GM12878 (cell line): ENCODE results near the gene B3GNT4. TPM values are rescaled to one million over a fixed set of nuclear protein-coding genes. Genes with fewer than 3 reads are reported as not detected.

Experiments used
- ATAC-seq: fragments of 200-7000 bp; cut with Tn5 transposase; 3 replicates; pipeline ENCODE4 v1.9.1; 2020; ENCODE audit warnings: mild to moderate bottlenecking, moderate library complexity
- BruUV-seq: library from RNA; stranded (reverse); fragments of 400-500 nt; replicated peaks from 2 replicates; lab custom pipeline; 2021; lab: Mats Ljungman, UMichigan
- CTCF ChIA-PET: fragments of 300-600 bp; sonication (Branson Sonifier 250); formaldehyde crosslinking; extraction: SDS; loops from one replicate; lab custom pipeline; 2021; ENCODE audit warnings: inconsistent platforms; lab: Yijun Ruan, JAX
- POLR2A ChIA-PET: fragments of 350-600 bp; formaldehyde crosslinking; extraction: SDS; loops from one replicate; lab custom pipeline; 2021; ENCODE audit warnings: inconsistent platforms; lab: Charles Lee
- RAD21 ChIA-PET: fragments of 300-600 bp; sonication (Branson Sonifier 250); formaldehyde crosslinking; loops from one replicate; lab custom pipeline; 2023; ENCODE audit warnings: antibody characterized with exemption; ENCODE audit not compliant: unreplicated experiment; lab: Charles Lee
- SMC1A ChIA-PET: fragments of 300-600 bp; sonication (Branson Sonifier 250); formaldehyde crosslinking; loops from one replicate; lab custom pipeline; 2023; ENCODE audit not compliant: unreplicated experiment, uncharacterized antibody; lab: Charles Lee
- DNase-seq: peaks from one replicate; pipeline ENCODE4 v3.0.0-alpha.2; 2011; ENCODE audit warnings: low read depth, low spot score
- FAIRE-seq: peaks from 3 replicates; lab custom pipeline; 2011; peaks lifted over from hg19 to GRCh38; lab: Jason Lieb, UNC
- H2AFZ ChIP-seq: 2 replicates; pipeline ENCODE4 v1.6.0; 2011; ENCODE audit warnings: low read depth, low read length, control low read depth; ENCODE audit not compliant: control insufficient read depth
- H3K27ac ChIP-seq: 2 replicates; pipeline ENCODE4 v1.5.1; 2011; ENCODE audit warnings: control low read depth; ENCODE audit not compliant: control insufficient read depth, insufficient read depth
- H3K27me3 ChIP-seq, 2 experiments: replicated peaks in 1 of 2; 2 replicates each; pipeline versions ENCODE4 v1.6.0 to v1.6.1; 2011; ENCODE audit warnings: low read length in 1 of 2; ENCODE audit not compliant: control insufficient read depth in 2 of 2, insufficient read depth in 2 of 2
- H3K36me3 ChIP-seq, 2 experiments: 2 replicates each; pipeline ENCODE4 v1.5.1; 2011; ENCODE audit warnings: low read length in 1 of 2; ENCODE audit not compliant: control insufficient read depth in 2 of 2, insufficient read depth in 2 of 2
- H3K4me1 ChIP-seq: 2 replicates; pipeline ENCODE4 v1.6.1; 2011; ENCODE audit warnings: mild to moderate bottlenecking, low read length, moderate library complexity, mixed read lengths; ENCODE audit not compliant: control insufficient read depth, insufficient read depth
- H3K4me2 ChIP-seq: 2 replicates; pipeline ENCODE4 v1.6.0; 2011; ENCODE audit warnings: control low read depth; ENCODE audit not compliant: control insufficient read depth, insufficient read depth
- H3K4me3 ChIP-seq: fragments of 200-600 bp; sonication (generic); 2 replicates; pipeline ENCODE4 v1.5.1; 2016
- H3K79me2 ChIP-seq: 2 replicates; pipeline ENCODE4 v1.6.0; 2011; ENCODE audit warnings: low read length; ENCODE audit not compliant: control insufficient read depth, insufficient read depth
- H3K9ac ChIP-seq: 2 replicates; pipeline ENCODE4 v1.8.0; 2011; ENCODE audit warnings: low read length, control low read depth, mixed read lengths; ENCODE audit not compliant: control insufficient read depth, insufficient read depth
- H3K9me3 ChIP-seq: replicated peaks from 3 replicates; pipeline ENCODE4 v1.5.1; 2011; ENCODE audit warnings: mild to moderate bottlenecking, low read length; ENCODE audit not compliant: control insufficient read depth, insufficient read depth
- H4K20me1 ChIP-seq: 2 replicates; pipeline ENCODE4 v1.6.0; 2011; ENCODE audit not compliant: control insufficient read depth, insufficient read depth
- CBX3 ChIP-seq: fragments of 200-600 bp; sonication (generic); IDR thresholded peaks from 2 replicates; pipeline ENCODE4 v1.6.1; 2016; ENCODE audit warnings: low read depth, borderline replicate concordance
- CEBPB ChIP-seq, 2 experiments: fragments of 150-350 bp in 1 of 2; IDR thresholded peaks; 2 replicates each; pipeline ENCODE4 v1.6.1; 2012 to 2014; ENCODE audit warnings: low read depth in 2 of 2, low read length in 2 of 2, borderline replicate concordance in 1 of 2, inconsistent platforms in 1 of 2
- CHD1 ChIP-seq: IDR thresholded peaks from 2 replicates; pipeline ENCODE4 v1.6.1; 2012; ENCODE audit warnings: low read depth, low read length, improper control_type of control experiment
- MXI1 ChIP-seq: fragments of 150-350 bp; IDR thresholded peaks from 2 replicates; pipeline ENCODE4 v1.6.1; 2011; ENCODE audit warnings: low read depth, mild to moderate bottlenecking, inconsistent platforms, low read length, improper control_type of control experiment
- NFYA ChIP-seq: IDR thresholded peaks from 2 replicates; pipeline ENCODE4 v1.6.1; 2011; ENCODE audit warnings: low read depth, mild to moderate bottlenecking, low read length, improper control_type of control experiment, borderline replicate concordance
- RBBP5 ChIP-seq: fragments of 200-600 bp; sonication (generic); conservative IDR thresholded peaks from 2 replicates; pipeline ENCODE4 v1.6.1; 2016
- SMAD5 ChIP-seq: IDR thresholded peaks from 2 replicates; pipeline ENCODE4 v1.6.1; 2016; ENCODE audit warnings: antibody characterized with exemption, low read depth
- SUZ12 ChIP-seq: fragments of 200-600 bp; sonication (generic); IDR thresholded peaks from one replicate; pipeline ENCODE4 v1.6.1; 2018; ENCODE audit warnings: antibody characterized with exemption, mild to moderate bottlenecking; ENCODE audit not compliant: unreplicated experiment
- TCF3 ChIP-seq: IDR thresholded peaks from 2 replicates; pipeline ENCODE4 v1.6.1; 2012; ENCODE audit warnings: low read depth, mild to moderate bottlenecking, low read length, borderline replicate concordance; ENCODE audit not compliant: insufficient read depth
- TCF7 ChIP-seq: IDR thresholded peaks from 2 replicates; pipeline ENCODE4 v1.6.1; 2014; ENCODE audit warnings: antibody characterized with exemption, borderline replicate concordance
- ZZZ3 ChIP-seq: IDR thresholded peaks from 2 replicates; pipeline ENCODE4 v1.6.1; 2011; ENCODE audit warnings: low read depth; ENCODE audit not compliant: control insufficient read depth, insufficient read length
- WGBS: methylation state at CpG from one replicate; pipeline ENCODE4 v1.1.6; 2016; ENCODE audit warnings: low lambda C conversion rate; ENCODE audit not compliant: insufficient replicate concordance, insufficient coverage; ENCODE audit errors: missing lambda C conversion rate; 5-methylcytosine and 5-hydroxymethylcytosine counted together
- in situ Hi-C: fragments of 300-500 bp; cut with MboI; formaldehyde crosslinking; loops from 9 replicates; pipeline ENCODE4 v1.14.3; 2018; ENCODE audit warnings: mixed read lengths
- intact Hi-C: fragments of 100-400 bp; cut with micrococcal nuclease; formaldehyde crosslinking; loops from one replicate; pipeline ENCODE4 v1.14.2; 2022; ENCODE audit not compliant: unreplicated experiment
- polyA plus RNA-seq, 11 experiments: library from polyadenylated mRNA; depleted of rRNA in 4 of 11; unstranded in 6 of 11; stranded (reverse) in 5 of 11; fragments of >200 nt; fragmentation: Nextera tagmentation in 4 of 11; fragmentation: Illumina TruSeq in 1 of 11; extraction: Ambion mirVana in 4 of 11; extraction: Trizol in 1 of 11; gene quantifications; 1 replicate in 1 of 11; 2 replicates in 10 of 11; pipeline versions ENCODE4 v1.2.1 to v1.2.3, GENCODE V29; 2011 to 2016; ENCODE audit warnings: inconsistent platforms in 2 of 11, missing spikeins in 2 of 11, low read depth in 1 of 11
- total RNA-seq, 4 experiments: library from RNA; depleted of rRNA in 3 of 4; stranded (reverse); fragments of >200 nt in 3 of 4; fragmentation: Illumina TruSeq in 1 of 4; extraction: Trizol in 1 of 4; gene quantifications; 2 replicates each; pipeline versions ENCODE4 v1.2.1 to v1.2.3, GENCODE V29; 2013 to 2021
- TF ChIP-seq, protein P1 (sequence below): fragments of 450-650 bp; IDR thresholded peaks from 2 replicates; pipeline ENCODE4 v1.6.1; 2017; ENCODE audit warnings: mild to moderate bottlenecking
- TF ChIP-seq, protein P2 (sequence below): fragments of 450-650 bp; formaldehyde crosslinking; IDR thresholded peaks from 2 replicates; pipeline ENCODE4 v1.4.0; 2022; ENCODE audit warnings: mild to moderate bottlenecking, moderate library complexity

The B3GNT4 gene
- total and polyA plus RNA-seq, 10 of the 15 experiments (the other 5 are each of a cell fraction or from before 2014, with no cell fraction given), result 0.04 to 0.95 (median 0.88) TPM; not detected in 7

- in situ Hi-C loops, result no loop called here
Measured at GRCh38 chr12:122230798-122231197, 27.3 kb downstream of the B3GNT4 start.

More at GRCh38 chr12:122230798-122231197, 27.3 kb downstream of the B3GNT4 start:
- no peak overlapping the region for H3K4me3 ChIP-seq
- CTCF ChIA-PET, result no interaction called here
- peaks cover 4% of the 10 kb centered on the region; the same call in 1 of the 2 replicates for H3K4me1 ChIP-seq
- SMC1A ChIA-PET, result interaction anchor here (1.1 kb wide), 1 partner anchor 9 kb away, joined by 3 read pairs; no protein-coding TSS in a partner anchor
- intact Hi-C loops, result no loop called here
- WGBS, result 57% methylated on average over 6 of the region's 6 CpGs
- H3K36me3 ChIP-seq, result peaks cover 4% of the 10 kb centered on the region in 2 experiments; a peak in 3 of 4 replicates
- no peak overlapping the region for H3K9ac ChIP-seq
- BruUV-seq, result no TSS peak
- no peak for TF ChIP-seq ZZZ3
- TF ChIP-seq SUZ12, result no peak
- no peak for TF ChIP-seq SMAD5
- no peak for TF ChIP-seq NFYA
- TF ChIP-seq, protein P1, sequence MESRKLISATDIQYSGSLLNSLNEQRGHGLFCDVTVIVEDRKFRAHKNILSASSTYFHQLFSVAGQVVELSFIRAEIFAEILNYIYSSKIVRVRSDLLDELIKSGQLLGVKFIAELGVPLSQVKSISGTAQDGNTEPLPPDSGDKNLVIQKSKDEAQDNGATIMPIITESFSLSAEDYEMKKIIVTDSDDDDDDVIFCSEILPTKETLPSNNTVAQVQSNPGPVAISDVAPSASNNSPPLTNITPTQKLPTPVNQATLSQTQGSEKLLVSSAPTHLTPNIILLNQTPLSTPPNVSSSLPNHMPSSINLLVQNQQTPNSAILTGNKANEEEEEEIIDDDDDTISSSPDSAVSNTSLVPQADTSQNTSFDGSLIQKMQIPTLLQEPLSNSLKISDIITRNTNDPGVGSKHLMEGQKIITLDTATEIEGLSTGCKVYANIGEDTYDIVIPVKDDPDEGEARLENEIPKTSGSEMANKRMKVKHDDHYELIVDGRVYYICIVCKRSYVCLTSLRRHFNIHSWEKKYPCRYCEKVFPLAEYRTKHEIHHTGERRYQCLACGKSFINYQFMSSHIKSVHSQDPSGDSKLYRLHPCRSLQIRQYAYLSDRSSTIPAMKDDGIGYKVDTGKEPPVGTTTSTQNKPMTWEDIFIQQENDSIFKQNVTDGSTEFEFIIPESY, result no peak
- no peak for TF ChIP-seq TCF7
- TF ChIP-seq TCF3, result no peak
- TF ChIP-seq CEBPB (IDR thresholded peaks at IDR 0.05; ENCODE audit: borderline replicate concordance in 1 of 2, low read depth in 2 of 2, low read length in 2 of 2), result no peak
- TF ChIP-seq MXI1, result no peak
- TF ChIP-seq, protein P2, sequence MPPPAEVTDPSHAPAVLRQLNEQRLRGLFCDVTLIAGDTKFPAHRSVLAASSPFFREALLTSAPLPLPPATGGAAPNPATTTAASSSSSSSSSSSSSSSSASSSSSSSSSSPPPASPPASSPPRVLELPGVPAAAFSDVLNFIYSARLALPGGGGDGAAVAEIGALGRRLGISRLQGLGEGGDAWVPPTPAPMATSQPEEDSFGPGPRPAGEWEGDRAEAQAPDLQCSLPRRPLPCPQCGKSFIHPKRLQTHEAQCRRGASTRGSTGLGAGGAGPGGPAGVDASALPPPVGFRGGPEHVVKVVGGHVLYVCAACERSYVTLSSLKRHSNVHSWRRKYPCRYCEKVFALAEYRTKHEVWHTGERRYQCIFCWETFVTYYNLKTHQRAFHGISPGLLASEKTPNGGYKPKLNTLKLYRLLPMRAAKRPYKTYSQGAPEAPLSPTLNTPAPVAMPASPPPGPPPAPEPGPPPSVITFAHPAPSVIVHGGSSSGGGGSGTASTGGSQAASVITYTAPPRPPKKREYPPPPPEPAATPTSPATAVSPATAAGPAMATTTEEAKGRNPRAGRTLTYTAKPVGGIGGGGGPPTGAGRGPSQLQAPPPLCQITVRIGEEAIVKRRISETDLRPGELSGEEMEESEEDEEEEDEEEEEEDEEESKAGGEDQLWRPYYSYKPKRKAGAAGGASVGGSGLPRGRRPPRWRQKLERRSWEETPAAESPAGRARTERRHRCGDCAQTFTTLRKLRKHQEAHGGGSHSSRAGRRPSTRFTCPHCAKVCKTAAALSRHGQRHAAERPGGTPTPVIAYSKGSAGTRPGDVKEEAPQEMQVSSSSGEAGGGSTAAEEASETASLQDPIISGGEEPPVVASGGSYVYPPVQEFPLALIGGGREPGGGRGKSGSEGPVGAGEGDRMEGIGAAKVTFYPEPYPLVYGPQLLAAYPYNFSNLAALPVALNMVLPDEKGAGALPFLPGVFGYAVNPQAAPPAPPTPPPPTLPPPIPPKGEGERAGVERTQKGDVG (CRISPR knock-in tag), result no peak
- TF ChIP-seq RBBP5, result no peak
- no peak for TF ChIP-seq CBX3
- TF ChIP-seq CHD1, result no peak
- H3K9me3 ChIP-seq, result no peaks in the 10 kb centered on the region
- ATAC-seq, result no peak
- FAIRE-seq, result no peak
- RAD21 ChIA-PET, result no interaction called here
- no peaks in the 10 kb centered on the region for H4K20me1 ChIP-seq
- no peak overlapping the region for H3K4me2 ChIP-seq
- no peaks in the 10 kb centered on the region for H3K79me2 ChIP-seq
- H2AFZ ChIP-seq, result no peak overlapping the region
- no peak overlapping the region for H3K27ac ChIP-seq
- POLR2A ChIA-PET, result no interaction called here
- DNase-seq, result no peak
- H3K27me3 ChIP-seq, result no peaks in the 10 kb centered on the region
